ENCODE results near the gene PALB2.

DNA sequence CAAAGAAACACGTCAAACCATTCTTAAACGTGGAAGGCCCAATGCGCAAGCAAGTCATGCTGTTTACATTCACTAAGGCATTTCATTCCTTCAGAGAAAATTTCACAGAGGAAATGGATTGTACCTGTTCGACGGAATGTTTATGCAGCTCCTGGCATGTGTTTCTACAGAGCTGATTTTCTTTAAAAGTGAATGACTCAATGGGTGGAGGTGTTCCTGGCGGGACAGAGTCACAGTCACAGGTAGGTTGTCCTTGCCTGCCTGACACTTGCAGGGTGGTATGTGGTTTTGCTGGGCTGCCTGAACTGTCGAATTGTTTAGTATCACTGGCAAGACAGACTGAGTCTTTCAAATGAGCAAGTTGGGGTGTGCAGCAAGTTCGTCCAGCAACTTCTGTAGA lies 11.6 kb downstream of the PALB2 start:
- TF ChIP-seq, protein P1, sequence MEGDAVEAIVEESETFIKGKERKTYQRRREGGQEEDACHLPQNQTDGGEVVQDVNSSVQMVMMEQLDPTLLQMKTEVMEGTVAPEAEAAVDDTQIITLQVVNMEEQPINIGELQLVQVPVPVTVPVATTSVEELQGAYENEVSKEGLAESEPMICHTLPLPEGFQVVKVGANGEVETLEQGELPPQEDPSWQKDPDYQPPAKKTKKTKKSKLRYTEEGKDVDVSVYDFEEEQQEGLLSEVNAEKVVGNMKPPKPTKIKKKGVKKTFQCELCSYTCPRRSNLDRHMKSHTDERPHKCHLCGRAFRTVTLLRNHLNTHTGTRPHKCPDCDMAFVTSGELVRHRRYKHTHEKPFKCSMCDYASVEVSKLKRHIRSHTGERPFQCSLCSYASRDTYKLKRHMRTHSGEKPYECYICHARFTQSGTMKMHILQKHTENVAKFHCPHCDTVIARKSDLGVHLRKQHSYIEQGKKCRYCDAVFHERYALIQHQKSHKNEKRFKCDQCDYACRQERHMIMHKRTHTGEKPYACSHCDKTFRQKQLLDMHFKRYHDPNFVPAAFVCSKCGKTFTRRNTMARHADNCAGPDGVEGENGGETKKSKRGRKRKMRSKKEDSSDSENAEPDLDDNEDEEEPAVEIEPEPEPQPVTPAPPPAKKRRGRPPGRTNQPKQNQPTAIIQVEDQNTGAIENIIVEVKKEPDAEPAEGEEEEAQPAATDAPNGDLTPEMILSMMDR (IDR thresholded peaks at IDR 0.05) = no peak
- no peak for TF ChIP-seq POLR2A (IDR thresholded peaks at IDR 0.05)

Data from esophagus squamous epithelium (tissue), 4 donors.